HS-5 (cell line): Measurements from ENCODE around the gene NCAM1.

Experiments used
- DNase-seq: peaks from one replicate; pipeline ENCODE4 v3.0.0-alpha.2; 2012; ENCODE audit warnings: low read depth

NCAM1 gene

GRCh38 chr11:113201054-113201818 lies 240.0 kb downstream of the NCAM1 start:
- no peak for DNase-seq

GRCh38 chr11:113202431-113202830 lies 241.2 kb downstream of the NCAM1 start:
- DNase-seq, result no peak

GRCh38 chr11:113203141-113203753 lies 242.0 kb downstream of the NCAM1 start:
- DNase-seq, result no peak

GRCh38 chr11:113204280-113204679 lies 243.1 kb downstream of the NCAM1 start:
- no peak for DNase-seq

- DNase-seq, result no peak
These were observed 252.3 kb downstream of the NCAM1 start for GRCh38 chr11:113213549-113213948.

GRCh38 chr11:113222241-113222640 lies 261.0 kb downstream of the NCAM1 start:
- no peak for DNase-seq

GRCh38 chr11:113234888-113235287 lies 273.7 kb downstream of the NCAM1 start:
- no peak for DNase-seq

- DNase-seq, result no peak
These were observed 276.0 kb downstream of the NCAM1 start for GRCh38 chr11:113237261-113237660.

GRCh38 chr11:113238721-113239120 lies 277.5 kb downstream of the NCAM1 start:
- no peak for DNase-seq

- no peak for DNase-seq
These were observed 279.2 kb downstream of the NCAM1 start for GRCh38 chr11:113240389-113240788.

- DNase-seq, result no peak
These were observed 279.8 kb downstream of the NCAM1 start for GRCh38 chr11:113240790-113241635.

GRCh38 chr11:113241636-113242054 lies 280.4 kb downstream of the NCAM1 start:
- DNase-seq, result no peak

- no peak for DNase-seq
These were observed 280.8 kb downstream of the NCAM1 start for GRCh38 chr11:113242060-113242459.

GRCh38 chr11:113242767-113243397 lies 281.7 kb downstream of the NCAM1 start:
- DNase-seq, result no peak

- DNase-seq, result no peak
These were observed 282.5 kb downstream of the NCAM1 start for GRCh38 chr11:113243696-113244095.

- no peak for DNase-seq
These were observed 284.0 kb downstream of the NCAM1 start for GRCh38 chr11:113245216-113245615.

GRCh38 chr11:113247221-113247620 lies 286.0 kb downstream of the NCAM1 start:
- DNase-seq, result no peak

- no peak for DNase-seq
These were observed 286.7 kb downstream of the NCAM1 start for GRCh38 chr11:113247966-113248365.

- DNase-seq, result no peak
These were observed 287.7 kb downstream of the NCAM1 start for GRCh38 chr11:113248702-113249490.

GRCh38 chr11:113249491-113249763 lies 288.2 kb downstream of the NCAM1 start:
- no peak for DNase-seq

- no peak for DNase-seq
These were observed 288.6 kb downstream of the NCAM1 start for GRCh38 chr11:113249786-113250185.

- DNase-seq, result no peak
These were observed 290.1 kb downstream of the NCAM1 start for GRCh38 chr11:113251281-113251680.
